Activated CD8-positive, alpha-beta memory T cell treated with anti-CD3 and anti-CD28 coated beads, Interleukin-2, amount 10 ng/mL, durations not matched to agents 7 days and 5 days (primary cell): ENCODE results near the gene CFAP97D2. TPM values are rescaled to one million over a fixed set of nuclear protein-coding genes. Genes with fewer than 3 reads are reported as not detected.
"Not testable (repeated sequence)": the region's sequence is repeated elsewhere in the genome, so short reads cannot be mapped to it uniquely, and the experiment has no call there.

Experiments used
- ATAC-seq: fragments of 150-1000 bp; cut with Tn5 transposase; one replicate; pipeline ENCODE4 v1.10.0; 2021; ENCODE audit warnings: moderate library complexity
- CTCF ChIA-PET: fragments of 350-600 bp; sonication (Branson Sonifier 250); formaldehyde crosslinking; loops from one replicate; lab custom pipeline; 2021; ENCODE audit warnings: antibody characterized with exemption; lab: Charles Lee
- DNase-seq: peaks from one replicate; pipeline ENCODE4 v3.0.0-alpha.2; 2020
- H3K27ac Mint-ChIP-seq: one replicate; pipeline ENCODE4 v1.8.0; 2021; ENCODE audit warnings: mild to moderate bottlenecking, mixed read lengths
- H3K27me3 Mint-ChIP-seq: one replicate; pipeline ENCODE4 v1.8.0; 2021; ENCODE audit warnings: mixed read lengths
- H3K36me3 Mint-ChIP-seq: one replicate; pipeline ENCODE4 v1.8.0; 2021; ENCODE audit warnings: mild to moderate bottlenecking, mixed read lengths
- H3K4me1 Mint-ChIP-seq: one replicate; pipeline ENCODE4 v1.8.0; 2021; ENCODE audit warnings: mixed read lengths
- H3K4me3 Mint-ChIP-seq: one replicate; pipeline ENCODE4 v1.8.0; 2021; ENCODE audit warnings: mild to moderate bottlenecking, moderate library complexity, mixed read lengths
- H3K9me3 Mint-ChIP-seq: one replicate; pipeline ENCODE4 v1.8.0; 2022; ENCODE audit warnings: low read depth, mixed read lengths
- total RNA-seq, 2 experiments: library from RNA; stranded (reverse); gene quantifications; one replicate each; pipeline ENCODE4 v1.2.3, GENCODE V29; 2021

The CFAP97D2 gene
- total RNA-seq, 2 experiments from 2014 or later = not detected

DNA sequence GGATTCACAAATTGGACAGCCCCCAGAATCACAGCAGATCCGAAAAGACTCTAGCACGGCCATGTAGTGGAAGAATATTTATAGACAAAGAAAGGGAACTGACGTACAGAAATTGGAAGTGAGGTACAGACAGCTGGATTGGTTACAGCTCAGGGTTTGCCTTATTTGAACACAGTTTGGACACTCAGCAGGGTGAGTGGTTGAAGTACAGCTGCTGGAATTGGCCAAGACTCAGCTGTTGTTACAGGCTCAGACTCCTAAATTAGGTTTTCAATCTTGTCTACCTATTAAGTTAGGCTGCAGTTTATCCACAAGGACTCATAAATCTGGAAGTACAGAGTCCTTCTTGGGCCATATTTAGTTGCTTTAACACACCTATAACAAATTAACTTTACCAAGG, 5.8 kb upstream of the CFAP97D2 start:
- no peak overlapping the region for H3K4me3 Mint-ChIP-seq
- H3K36me3 Mint-ChIP-seq = peaks cover 11% of the 10 kb centered on the region
- ATAC-seq (no peak), DNase-seq (no peak)
- H3K4me1 Mint-ChIP-seq = peaks cover 4% of the 10 kb centered on the region
- peaks cover 3% of the 10 kb centered on the region for H3K27me3 Mint-ChIP-seq
- no peak overlapping the region for H3K27ac Mint-ChIP-seq
- H3K9me3 Mint-ChIP-seq = peaks cover 8% of the 10 kb centered on the region
- CTCF ChIA-PET = interaction anchor here (0.8 kb wide), 1 partner anchor 25 kb away, joined by 3 read pairs; no protein-coding TSS in a partner anchor

DNA sequence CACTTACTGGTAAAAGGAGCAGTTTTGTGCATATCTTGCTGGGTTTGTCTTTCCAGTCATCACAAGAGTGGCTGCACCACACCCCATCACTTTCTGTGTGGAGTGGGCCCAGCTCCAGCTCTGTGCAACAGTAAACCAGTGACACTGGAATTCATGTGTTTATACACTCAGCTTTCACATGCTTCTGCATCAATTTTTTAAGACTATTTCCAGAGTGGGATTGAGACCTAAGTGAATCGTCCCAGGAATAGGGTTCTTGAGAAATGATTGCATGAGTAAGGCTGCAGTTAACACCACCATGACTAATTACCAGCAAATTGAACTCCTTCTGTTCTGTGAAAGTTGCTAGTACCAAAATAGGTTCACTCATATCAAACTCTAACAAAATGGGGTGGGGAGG, 5.3 kb upstream of the CFAP97D2 start:
- Mint-ChIP-seq H3K27ac (no peak overlapping the region), H3K9me3 (peaks cover 8% of the 10 kb centered on the region), H3K36me3 (peaks cover 11% of the 10 kb centered on the region), H3K4me1 (peaks cover 4% of the 10 kb centered on the region), H3K4me3 (no peak overlapping the region), H3K27me3 (peaks cover 6% of the 10 kb centered on the region)
- CTCF ChIA-PET = interaction anchor here (0.8 kb wide), 1 partner anchor 25 kb away, joined by 3 read pairs; no protein-coding TSS in a partner anchor
- DNase-seq = no peak
- ATAC-seq = no peak

DNA sequence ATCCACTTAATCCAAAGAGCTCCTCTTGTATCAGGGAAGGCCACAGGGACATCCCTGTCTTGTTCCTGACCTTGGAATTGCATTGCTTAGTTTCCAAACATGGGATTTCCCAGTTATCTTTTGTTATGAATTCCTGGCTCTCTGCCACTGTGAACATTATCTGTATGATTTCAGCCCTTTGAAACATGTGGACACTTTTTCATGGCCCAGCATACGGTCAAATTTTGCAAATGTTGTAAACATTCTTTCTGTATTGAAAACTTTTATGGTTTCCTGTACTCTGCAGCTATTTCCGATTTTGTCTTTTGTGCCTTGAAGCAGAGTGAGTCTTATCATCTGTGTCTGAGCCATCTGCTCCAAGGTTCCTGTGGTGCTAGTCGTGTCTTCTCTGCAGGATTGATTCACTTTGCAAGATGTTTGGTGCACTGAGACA, 4.5 kb upstream of the CFAP97D2 start:
- no peak overlapping the region for H3K27ac Mint-ChIP-seq
- no peak for ATAC-seq
- H3K4me1 Mint-ChIP-seq = peaks cover 4% of the 10 kb centered on the region
- peaks cover 11% of the 10 kb centered on the region for H3K36me3 Mint-ChIP-seq
- no peak overlapping the region for H3K4me3 Mint-ChIP-seq
- H3K27me3 Mint-ChIP-seq = peaks cover 4% of the 10 kb centered on the region
- H3K9me3 Mint-ChIP-seq = peaks cover 8% of the 10 kb centered on the region
- CTCF ChIA-PET = interaction anchor here (1.0 kb wide), 1 partner anchor 34 kb away, joined by 3 read pairs; no protein-coding TSS in a partner anchor
- no peak for DNase-seq

DNA sequence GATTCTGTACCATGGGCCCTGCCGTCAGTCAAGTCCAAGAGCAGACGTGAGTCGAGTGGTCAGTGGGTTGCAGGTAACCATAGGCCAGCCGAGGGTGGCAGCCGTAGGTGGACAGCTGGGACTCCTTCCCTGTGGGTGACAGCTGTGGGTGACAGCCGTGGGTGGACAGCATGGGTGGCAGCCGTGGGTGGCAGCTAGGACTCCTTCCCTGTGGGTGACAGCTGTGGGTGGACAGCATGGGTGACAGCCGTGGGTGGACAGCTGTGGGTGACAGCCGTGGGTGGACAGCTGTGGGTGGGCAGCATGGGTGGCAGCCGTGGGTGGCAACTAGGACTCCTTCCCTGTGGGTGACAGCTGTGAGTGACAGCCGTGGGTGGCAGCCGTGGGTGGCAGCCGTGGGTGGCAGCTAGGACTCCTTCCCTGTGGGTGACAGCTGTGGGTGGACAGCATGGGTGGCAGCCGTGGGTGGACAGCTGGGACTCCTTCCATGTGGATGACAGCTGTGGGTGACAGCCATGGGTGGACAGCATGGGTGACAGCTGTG, 2.6 kb upstream of the CFAP97D2 start:
- CTCF ChIA-PET = interaction anchor here (1.0 kb wide), 1 partner anchor 28 kb away, joined by 3 read pairs; no protein-coding TSS in a partner anchor
- not testable (repeated sequence) for H3K27me3 Mint-ChIP-seq, H3K4me3 Mint-ChIP-seq, H3K4me1 Mint-ChIP-seq, H3K27ac Mint-ChIP-seq, ATAC-seq, DNase-seq, H3K9me3 Mint-ChIP-seq
- peaks cover 11% of the 10 kb centered on the region for H3K36me3 Mint-ChIP-seq

DNA sequence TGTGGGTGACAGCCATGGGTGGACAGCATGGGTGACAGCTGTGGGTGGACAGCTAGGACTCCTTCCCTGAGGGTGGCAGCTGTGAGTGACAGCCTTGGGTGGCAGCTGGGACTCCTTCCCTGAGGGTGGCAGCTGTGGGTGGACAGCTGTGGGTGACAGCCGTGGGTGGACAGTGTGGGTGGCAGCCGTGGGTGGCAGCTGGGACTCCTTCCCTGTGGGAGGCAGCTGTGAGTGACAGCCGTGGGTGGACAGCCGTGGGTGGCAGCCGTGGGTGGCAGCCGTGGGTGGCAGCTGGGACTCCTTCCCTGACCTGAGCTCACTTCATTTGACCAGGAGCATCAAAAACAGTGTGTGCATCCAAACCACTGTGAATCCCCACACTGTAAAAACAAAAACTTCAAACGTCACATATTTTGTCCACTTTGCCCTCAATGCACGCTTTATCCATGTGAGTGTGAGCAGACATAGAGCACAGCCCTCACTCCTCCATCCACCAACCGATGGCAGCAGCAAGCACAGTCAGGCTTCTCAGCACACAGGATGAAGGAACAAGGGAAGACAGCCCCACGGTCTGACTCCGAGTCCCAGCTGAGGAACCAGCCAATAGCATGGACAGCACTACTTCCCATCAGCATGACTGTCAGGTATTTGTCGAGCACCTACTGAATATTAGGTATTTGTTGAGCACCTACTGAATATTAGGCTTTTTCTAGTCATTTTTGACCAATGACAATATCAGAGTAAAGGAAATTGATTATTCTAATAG, 1.6 kb upstream of the CFAP97D2 start:
- Mint-ChIP-seq H3K4me3 (no peak overlapping the region), H3K27me3 (peaks cover 4% of the 10 kb centered on the region), H3K9me3 (peaks cover 6% of the 10 kb centered on the region), H3K27ac (no peak overlapping the region), H3K4me1 (peaks cover 7% of the 10 kb centered on the region), H3K36me3 (peaks cover 8% of the 10 kb centered on the region)
- peak; percentile 26 for DNase-seq
- no peak for ATAC-seq
- CTCF ChIA-PET = interaction anchor here (0.9 to 1.0 kb wide), 2 partner anchors 11 to 29 kb away, joined by 3 read pairs; no protein-coding TSS in a partner anchor

DNA sequence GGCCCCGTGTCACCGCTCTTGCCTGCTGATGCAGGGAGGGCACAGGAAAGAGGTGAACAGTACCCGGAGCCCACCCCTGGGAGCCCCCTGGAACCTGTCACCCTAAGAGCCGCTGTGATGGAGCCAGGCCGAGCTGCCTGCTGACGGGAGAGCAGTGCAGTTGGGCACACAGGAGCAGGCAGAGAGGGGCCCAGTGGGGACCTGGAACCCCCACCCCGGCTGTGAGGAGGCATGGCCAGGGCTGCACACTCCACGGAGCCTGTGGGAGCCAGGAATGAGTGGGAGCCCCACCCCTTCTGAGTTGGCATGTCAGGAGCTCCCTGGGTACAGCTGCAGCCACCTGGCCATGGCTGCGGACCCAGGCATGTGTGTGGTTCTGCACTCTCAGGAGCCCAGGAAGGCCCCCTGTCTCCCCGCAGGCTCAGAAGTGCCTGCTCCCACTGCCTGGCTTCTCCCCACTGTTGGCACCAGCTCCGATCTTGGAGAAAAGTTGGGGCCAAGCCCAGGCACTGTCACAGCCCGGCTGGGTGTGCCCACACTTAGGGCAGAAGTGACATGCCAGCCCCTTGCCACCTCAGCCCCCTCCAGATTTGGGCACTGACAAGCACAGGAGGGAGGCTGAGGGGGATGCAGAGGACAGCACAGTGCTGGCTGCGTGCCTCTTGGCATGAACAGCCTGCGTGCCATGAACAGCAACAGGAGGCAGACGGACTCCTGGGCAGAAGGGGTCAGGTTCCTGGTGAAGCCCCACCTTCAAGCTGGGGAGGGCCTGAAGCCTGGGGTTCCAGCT, 6.3 kb downstream of the CFAP97D2 start:
- no peak overlapping the region for H3K4me3 Mint-ChIP-seq
- peaks cover 2% of the 10 kb centered on the region for H3K4me1 Mint-ChIP-seq
- peaks cover 7% of the 10 kb centered on the region for H3K27me3 Mint-ChIP-seq
- ATAC-seq (no peak), DNase-seq (peak; percentile 26)
- CTCF ChIA-PET = no interaction called here
- no peak overlapping the region for H3K27ac Mint-ChIP-seq
- H3K9me3 Mint-ChIP-seq = peaks cover 11% of the 10 kb centered on the region
- peaks cover 2% of the 10 kb centered on the region for H3K36me3 Mint-ChIP-seq

DNA sequence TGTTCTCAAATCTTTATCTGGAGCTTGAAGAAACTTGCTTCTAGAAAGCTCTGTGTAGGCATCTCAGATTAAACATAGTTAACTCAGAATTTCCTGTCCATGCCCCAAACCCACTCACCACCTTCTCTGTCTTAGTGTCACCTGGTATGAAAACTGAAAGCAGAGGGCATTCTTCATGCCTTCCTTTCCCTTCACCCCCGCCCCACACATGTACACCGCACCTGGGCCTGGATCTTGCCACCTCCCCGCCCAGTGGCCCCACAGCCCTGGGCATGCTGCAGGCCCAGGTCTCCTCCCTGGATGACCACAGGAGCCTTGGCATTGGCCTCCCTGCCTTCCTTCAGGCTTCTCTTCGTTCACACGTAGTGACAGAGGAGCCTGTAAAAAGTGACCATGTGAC, 15.8 kb downstream of the CFAP97D2 start:
- DNase-seq (no peak), ATAC-seq (peak; percentile 36)
- H3K27me3 Mint-ChIP-seq = peaks cover 12% of the 10 kb centered on the region
- peaks cover 2% of the 10 kb centered on the region for H3K9me3 Mint-ChIP-seq
- H3K27ac Mint-ChIP-seq = no peak overlapping the region
- H3K36me3 Mint-ChIP-seq = no peaks in the 10 kb centered on the region
- peaks cover 7% of the 10 kb centered on the region for H3K4me1 Mint-ChIP-seq
- H3K4me3 Mint-ChIP-seq = no peak overlapping the region
- CTCF ChIA-PET = no interaction called here

DNA sequence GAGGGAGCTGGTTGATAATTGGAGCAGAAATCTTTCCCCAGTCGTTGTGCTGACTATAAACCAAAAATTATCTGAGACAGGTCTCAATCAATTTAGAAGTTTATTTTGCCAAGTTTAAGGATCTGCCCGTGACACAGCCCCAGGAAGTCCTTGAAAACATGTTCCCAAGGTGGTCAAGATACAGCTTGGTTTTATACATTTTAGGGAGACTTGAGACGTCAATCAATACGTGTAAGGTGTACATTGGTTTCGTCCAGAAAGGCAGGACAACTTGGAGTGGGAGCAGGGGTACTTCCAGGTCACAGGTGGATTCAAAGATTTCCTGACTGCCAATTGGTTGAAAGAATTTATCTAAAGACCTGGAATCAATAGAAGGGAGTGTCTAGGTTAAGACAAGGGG, 17.6 kb downstream of the CFAP97D2 start:
- no peak overlapping the region for H3K4me3 Mint-ChIP-seq
- CTCF ChIA-PET = no interaction called here
- peaks cover 7% of the 10 kb centered on the region for H3K4me1 Mint-ChIP-seq
- ATAC-seq (no peak), DNase-seq (no peak)
- H3K27ac Mint-ChIP-seq = no peak overlapping the region
- peaks cover 4% of the 10 kb centered on the region for H3K27me3 Mint-ChIP-seq
- H3K9me3 Mint-ChIP-seq = no peaks in the 10 kb centered on the region
- H3K36me3 Mint-ChIP-seq = no peaks in the 10 kb centered on the region

DNA sequence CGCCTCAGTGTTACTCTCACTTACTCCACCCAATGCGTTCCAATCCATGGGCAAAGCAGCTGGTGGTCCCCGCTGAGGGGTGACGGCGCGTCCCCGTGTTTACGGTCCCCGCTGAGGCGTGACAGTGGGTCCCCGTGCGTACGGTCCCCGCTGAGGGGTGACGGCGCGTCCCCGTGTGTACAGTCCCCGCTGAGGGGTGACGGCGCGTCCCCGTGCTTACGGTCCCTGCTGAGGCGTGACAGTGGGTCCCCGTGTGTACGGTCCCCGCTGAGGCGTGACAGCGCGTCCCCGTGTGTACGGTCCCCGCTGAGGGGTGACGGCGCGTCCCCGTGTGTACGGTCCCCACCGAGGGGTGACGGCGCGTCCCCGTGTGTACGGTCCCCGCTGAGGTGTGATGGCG, 19.5 kb downstream of the CFAP97D2 start:
- CTCF ChIA-PET = no interaction called here
- Mint-ChIP-seq H3K27ac (no peak overlapping the region), H3K4me3 (no peak overlapping the region), H3K4me1 (peaks cover 16% of the 10 kb centered on the region), H3K36me3 (no peaks in the 10 kb centered on the region), H3K27me3 (peaks cover 4% of the 10 kb centered on the region), H3K9me3 (no peaks in the 10 kb centered on the region)
- DNase-seq (no peak), ATAC-seq (no peak)

DNA sequence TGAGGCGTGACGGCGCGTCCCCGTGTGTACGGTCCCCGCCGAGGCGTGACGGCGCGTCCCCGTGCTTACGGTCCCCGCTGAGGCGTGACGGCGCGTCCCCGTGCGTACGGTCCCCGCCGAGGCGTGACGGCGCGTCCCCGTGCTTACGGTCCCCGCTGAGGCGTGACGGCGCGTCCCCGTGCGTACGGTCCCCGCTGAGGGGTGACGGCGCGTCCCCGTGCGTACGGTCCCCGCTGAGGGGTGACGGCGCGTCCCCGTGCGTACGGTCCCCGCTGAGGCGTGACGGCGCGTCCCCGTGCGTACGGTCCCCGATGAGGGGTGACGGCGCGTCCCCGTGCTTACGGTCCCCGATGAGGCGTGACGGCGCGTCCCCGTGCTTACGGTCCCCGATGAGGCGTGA, 20.5 kb downstream of the CFAP97D2 start:
- ATAC-seq, H3K4me3 Mint-ChIP-seq, H3K9me3 Mint-ChIP-seq, H3K36me3 Mint-ChIP-seq, H3K27ac Mint-ChIP-seq, CTCF ChIA-PET, H3K27me3 Mint-ChIP-seq: not testable (repeated sequence)
- DNase-seq = peak; percentile 39
- peaks cover 19% of the 10 kb centered on the region for H3K4me1 Mint-ChIP-seq

DNA sequence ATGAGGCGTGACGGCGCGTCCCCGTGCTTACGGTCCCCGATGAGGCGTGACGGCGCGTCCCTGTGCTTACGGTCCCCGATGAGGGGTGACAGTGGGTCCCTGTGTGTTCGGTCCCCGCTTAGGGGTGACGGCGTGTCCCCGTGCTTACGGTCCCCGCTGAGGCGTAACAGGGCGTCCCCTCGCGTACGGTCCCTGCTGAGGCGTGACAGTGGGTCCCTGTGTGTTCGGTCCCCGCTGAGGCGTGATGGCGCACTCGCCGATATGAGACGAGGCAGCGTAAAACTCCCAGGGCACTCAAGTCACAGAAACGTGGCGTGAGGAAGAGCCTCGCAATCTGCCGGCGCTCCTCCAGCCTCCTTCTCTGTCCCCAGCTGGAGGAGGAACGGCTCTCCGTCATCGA, 20.9 kb downstream of the CFAP97D2 start:
- Mint-ChIP-seq H3K9me3 (no peaks in the 10 kb centered on the region), H3K27me3 (peaks cover 4% of the 10 kb centered on the region), H3K36me3 (peaks cover 3% of the 10 kb centered on the region), H3K27ac (no peak overlapping the region), H3K4me1 (peaks cover 19% of the 10 kb centered on the region), H3K4me3 (no peak overlapping the region)
- peak; percentile 31 for DNase-seq
- CTCF ChIA-PET = no interaction called here
- no peak for ATAC-seq

DNA sequence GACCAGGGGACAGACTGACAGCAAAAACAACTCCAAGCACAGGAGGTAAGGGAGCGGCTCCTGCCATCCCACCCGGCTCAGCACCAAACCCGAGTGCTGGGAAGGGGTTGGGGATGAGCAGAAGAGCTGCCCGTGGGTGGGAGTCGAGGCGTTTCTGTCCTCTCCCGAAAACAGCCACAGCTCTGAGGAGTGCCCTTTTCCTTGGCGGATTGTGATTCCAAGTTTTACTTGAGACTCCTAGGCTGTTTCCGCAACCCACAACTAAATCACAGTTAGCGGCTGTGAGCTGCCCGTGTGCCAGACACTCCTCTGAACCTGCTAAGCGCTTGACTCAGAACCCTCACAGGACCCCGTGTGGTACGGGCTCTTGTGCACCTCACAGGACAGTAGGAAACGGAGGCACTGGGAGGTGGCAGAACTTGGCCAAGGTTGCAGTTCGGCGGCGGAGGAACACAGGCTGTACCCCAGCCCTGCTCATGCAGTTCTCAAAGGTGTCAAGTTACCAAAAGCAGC, 21.4 kb downstream of the CFAP97D2 start:
- Mint-ChIP-seq H3K36me3 (peaks cover 3% of the 10 kb centered on the region), H3K4me3 (no peak overlapping the region), H3K9me3 (no peaks in the 10 kb centered on the region), H3K27ac (no peak overlapping the region), H3K4me1 (peaks cover 18% of the 10 kb centered on the region), H3K27me3 (peaks cover 4% of the 10 kb centered on the region)
- no peak for ATAC-seq
- DNase-seq = peak; percentile 27
- CTCF ChIA-PET = no interaction called here

DNA sequence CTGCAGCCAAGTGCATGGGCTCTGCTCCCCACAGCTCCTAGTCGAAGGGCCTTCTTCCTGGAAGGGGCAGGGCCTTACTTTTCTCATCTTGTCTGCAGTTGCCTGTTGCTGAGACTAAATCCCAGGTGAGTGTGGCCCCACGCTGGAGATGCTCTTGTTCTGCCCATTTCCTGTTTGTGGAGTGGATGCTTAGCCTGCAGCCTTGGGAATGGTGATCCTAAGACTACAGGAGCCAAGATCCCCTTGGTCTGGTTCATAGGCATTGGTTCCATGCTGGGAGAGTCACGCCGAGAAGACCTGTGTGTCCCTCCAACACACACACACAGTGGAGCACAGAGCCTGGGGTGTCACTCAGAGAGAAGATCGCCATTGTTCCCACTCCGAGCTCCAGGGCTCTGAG, 23.5 kb downstream of the CFAP97D2 start:
- no peak for ATAC-seq
- H3K4me1 Mint-ChIP-seq = peaks cover 18% of the 10 kb centered on the region
- peaks cover 3% of the 10 kb centered on the region for H3K36me3 Mint-ChIP-seq
- H3K27ac Mint-ChIP-seq = no peak overlapping the region
- no peaks in the 10 kb centered on the region for H3K27me3 Mint-ChIP-seq
- CTCF ChIA-PET = no interaction called here
- H3K9me3 Mint-ChIP-seq = peaks cover 3% of the 10 kb centered on the region
- DNase-seq = peak; percentile 21
- H3K4me3 Mint-ChIP-seq = no peak overlapping the region
